Iris pigment epithelial cell (primary cell): ENCODE data around the gene CCR7.
A peak's percentile ranks its signal among the peaks of the same experiment; 100 is the strongest.

ENCODE experiments used
- DNase-seq: peaks from one replicate; pipeline ENCODE4 v3.0.0-alpha.2; 2011; ENCODE audit warnings: low read depth

The CCR7 gene, protein sequence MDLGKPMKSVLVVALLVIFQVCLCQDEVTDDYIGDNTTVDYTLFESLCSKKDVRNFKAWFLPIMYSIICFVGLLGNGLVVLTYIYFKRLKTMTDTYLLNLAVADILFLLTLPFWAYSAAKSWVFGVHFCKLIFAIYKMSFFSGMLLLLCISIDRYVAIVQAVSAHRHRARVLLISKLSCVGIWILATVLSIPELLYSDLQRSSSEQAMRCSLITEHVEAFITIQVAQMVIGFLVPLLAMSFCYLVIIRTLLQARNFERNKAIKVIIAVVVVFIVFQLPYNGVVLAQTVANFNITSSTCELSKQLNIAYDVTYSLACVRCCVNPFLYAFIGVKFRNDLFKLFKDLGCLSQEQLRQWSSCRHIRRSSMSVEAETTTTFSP

DNA sequence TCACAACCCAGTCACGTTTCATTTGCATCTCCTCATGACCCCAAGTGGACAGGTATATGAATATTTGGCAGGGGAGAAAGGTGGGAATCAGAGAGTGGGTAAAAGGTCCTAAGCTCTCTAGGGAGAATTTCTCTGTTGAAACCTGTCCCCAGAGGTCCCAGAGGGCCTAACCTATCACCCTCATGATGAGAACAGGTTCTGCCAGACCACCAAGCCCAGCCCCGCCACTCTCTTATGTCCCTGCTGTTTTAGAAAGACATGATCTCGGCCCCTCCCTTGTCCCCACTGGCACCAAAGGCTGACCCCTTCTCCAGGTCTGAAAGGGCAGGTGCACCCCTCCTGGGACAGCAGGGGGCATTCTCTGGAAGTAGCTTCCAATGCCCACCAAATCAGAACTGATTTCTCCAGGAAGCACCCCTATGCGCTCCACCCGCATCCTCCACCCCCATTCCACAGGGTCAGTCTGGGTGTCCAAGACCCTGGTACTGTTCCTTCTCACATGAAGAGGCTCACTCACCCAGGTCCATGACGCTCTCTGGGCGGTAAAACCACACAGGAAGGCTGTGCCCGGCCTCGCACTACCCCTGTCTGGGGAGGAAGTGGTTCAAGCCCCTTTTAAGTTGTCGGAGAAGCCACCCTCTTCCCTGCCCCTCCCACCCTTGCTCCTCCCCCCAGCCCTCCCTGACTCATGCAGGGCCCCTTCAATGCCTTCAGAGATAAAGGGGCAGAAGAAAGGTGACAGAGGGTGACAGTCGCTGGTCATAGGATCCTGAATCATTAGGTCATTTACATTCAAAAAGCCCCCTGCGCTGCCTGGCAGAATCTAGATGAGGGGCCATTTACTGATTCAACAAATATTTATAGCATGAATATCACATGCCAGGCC lies at the start of gene CCR7:
CCR7 (minus strand) TSS at position 590 of the 886 bp plus-strand sequence; CDS start at position 527, 63 bp downstream.
- no peak for DNase-seq

DNA sequence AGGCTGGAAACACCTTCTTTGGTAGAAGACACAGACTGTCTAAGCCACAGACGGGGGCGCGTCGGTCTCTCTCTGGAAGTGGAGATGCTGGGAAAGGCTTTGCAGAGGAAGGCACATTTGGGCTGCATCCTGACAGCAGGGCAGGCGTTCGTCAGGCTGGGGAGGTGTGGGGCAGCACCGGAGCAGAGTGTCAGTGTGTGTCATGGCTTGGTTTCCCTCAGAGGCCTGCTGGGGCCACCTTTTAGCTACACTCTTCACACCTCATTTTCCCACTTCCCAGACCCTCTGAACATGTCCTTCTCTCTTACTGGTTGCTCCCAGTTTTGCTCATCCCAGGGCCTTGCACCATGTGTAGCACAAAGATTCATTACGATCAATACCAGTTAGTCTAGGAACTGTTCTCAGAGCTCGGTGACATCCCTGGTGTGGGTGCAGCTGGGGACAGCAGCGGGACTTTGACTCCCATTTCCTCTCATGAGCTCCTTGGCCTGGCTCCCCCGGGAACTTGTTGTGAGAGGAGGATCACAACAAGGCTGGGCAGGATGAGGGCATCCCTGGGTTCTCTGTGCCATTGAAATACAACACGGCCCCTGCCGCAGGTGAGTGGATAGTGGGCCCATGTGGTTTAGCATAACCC lies 49.3 kb upstream of the CCR7 start:
- no peak for DNase-seq

DNA sequence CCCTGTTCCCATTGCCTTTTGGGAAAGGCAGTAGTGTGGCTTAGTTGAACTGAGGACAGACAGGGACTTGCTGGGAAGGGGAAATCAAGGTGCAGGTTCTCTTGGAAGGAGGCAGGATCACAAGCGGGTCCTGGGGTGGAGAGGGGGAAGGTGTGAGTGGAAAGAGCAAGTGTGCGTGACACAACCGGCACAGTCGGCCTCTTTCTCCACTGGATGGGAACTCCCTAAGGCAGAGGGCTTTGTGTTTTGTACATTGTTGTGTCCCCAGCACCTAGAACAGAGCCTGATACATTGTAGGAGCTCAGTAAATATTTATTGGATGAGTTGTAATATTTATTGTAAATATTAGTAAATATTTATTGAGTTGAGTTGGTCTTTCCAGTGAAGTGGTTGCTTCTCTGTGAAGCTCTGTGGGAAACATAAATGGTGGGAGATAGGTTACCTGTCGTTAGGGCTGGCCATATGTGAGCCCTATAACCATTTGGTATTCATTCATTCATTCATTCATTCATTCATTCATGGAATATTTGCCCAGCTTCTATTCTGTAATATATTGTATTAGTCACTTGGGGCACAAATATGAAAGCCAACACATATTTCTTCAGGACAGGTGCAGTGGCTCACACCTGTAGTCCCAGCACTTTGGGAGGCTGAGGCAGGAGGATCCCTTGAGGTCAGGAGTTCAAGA lies 48.3 kb upstream of the CCR7 start:
- DNase-seq, result no peak

DNA sequence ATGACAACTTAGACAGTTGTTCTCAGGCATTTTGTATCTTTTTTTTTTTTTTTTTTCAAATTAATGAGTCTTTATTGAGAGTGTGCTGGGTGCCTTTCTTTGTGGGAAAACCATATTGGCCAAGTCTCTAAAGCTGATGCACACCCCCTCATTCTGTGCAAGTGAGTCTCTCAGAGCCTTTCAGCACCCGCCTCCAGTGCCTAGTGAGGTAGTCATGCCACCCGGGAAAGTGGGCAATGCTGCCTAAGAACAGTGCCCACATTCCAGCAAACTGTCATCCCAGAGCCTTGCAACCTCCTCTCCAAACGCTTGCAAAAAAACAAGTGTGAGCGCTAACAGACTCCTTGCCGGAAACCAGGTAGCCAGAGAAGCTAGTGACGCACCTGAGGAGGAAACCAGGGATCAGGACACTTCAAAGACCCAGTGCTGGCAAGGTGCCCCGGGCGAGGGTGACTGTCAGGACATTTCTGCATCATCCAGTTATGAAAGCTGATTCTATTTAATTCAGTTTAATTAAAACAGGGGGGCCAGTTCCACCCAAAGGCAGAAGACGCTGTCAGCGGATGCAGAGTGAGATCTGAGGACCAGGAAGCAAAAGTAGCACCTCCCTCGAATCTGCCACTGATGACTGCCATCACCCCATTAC lies 47.5 kb upstream of the CCR7 start:
- no peak for DNase-seq

DNA sequence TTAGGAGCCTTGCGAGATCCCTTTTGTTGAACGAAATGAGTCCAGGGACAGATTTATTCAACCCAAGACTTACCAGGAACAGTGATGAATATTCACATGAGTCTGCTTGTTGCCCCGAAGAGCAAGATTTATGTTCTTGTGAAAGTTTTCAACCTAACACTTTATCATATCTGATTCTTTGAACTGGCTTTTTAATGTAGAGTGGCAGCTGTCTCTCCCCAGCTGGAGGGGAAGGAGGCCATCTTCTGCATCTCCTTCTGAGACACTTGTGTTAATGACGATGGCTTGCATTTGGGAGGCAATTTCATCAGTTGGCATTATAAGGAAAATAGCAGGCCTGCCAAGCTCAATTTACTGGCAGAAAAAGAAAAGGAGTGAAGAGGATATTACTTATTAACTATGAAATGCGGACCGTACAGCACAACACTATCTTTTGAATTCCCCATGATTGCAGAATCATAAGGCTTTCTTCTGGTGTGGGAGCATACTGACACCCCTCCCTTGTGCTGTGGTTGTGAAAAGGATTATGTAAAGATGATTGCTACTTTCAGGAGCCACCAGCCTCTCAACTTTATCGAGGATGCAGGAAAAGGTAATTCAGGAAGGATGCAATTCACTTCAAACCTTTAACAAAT lies 46.7 kb upstream of the CCR7 start:
- no peak for DNase-seq

DNA sequence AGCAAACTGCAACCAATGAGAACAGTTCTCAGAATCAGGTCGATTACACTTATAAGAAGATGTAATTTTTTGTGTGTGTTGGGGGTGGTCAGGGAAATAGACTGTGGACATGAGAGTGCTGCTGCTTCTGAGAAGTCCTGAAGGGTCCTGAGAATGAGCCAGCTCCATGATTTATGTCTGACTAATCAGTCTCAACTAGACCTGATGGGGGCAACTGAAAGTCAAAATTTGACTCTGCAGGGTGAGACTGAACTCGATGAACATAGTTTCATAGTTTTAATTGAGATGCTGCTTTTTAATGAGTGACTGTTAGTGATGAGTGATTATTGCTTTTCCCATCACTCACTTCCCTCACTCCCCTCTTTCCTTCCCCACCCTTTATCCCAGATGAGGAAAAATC lies 45.1 kb upstream of the CCR7 start:
- no peak for DNase-seq

DNA sequence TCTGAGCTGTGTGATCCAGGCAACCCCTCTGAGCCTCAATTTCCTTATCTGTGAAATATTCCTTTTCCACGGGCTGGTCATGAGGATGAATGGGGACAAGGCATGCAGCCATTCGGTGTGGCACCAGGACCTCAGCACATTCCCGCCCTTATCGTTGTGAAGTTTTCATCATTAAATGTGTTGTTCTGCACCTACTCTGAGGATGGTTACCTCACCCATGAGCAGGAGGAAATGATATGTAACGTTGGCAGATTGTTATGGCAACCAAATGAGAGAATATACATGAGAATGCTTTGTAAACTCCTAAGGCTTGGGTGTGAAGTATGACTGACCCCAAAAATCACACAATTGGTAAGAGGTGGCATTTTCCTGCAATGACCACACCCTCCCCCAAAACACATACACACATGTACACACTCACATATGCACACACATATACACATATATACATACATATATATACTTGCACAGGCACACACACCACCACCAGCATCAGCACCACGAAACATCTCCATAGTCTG lies 42.8 kb upstream of the CCR7 start:
- DNase-seq, result no peak

DNA sequence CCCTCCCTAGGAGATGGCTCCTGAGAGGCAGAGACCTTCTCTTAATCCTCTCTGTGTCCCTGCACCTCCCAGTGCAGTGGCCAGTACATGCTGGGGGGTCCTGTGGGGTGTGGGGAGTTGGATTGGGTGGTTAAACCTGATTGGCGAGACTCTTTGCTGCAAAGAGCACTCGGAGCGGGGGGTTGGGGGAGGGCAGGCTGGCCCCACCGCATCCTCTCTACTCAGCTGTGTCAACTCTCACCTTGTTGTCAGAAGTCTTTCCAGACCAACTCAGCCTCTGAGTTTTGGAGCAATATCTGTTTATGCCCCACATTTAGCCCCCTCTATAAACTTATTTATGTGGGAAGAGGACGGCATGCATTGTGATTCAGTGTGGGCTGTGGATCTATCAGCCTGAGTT lies 42.4 kb upstream of the CCR7 start:
- DNase-seq, result no peak

DNA sequence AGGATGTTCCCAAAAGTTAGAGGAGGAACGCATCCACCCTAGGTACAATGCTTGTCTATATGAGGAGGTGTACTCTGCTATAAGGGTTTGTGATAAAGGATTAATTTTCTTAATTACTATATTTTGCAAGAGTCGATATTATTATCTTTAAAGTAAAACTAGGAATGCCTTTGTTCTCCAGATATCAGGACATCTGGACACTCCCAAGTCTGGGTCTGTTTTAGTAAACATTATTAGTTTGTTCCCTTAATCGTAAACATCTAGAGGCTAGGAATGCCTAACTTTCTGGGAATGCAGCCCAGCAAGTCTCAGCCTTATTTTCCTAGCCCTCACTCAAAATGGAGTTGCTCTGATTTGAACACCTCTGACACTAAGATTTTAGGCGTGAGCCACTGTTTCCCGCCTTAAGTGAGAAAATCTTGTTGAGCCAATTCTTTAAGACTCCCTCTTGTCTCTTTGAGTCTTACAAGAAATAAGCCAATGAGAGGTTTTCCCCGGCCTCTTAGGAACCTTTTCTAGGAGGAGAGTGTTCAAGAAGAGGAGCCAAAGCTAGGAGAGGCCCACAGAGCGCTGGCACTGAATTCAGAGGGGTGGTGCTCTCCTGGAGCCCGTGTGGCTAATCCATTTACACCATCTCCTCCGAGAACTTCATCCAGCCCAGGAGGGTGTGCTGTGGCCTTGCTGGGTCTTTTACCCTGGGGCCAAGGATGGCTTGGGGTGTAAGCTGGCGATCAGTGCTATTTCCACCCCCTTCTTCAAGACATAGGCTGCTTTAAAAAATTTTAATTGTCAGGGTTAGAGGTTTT lies 41.5 kb upstream of the CCR7 start:
- no peak for DNase-seq

DNA sequence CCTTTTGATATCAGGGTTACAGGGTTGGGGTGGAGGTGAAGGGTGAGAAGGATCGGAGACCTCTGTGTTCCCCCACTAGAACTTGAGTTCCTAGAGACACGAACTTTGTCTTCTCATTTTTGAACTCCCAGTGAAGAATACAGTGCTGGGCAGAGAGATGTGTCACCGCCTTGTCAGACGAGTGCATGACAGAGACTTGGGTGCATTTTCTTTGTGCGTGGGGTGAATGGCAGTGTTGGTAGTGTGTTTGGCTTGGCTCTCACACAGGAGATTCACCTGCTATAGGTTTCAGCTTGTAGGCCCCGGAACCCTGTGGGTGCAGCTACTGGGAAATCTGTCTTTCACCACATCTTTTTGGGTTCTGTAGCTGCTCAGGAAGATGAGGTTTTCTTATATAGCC lies 40.0 kb upstream of the CCR7 start:
- DNase-seq, result no peak

DNA sequence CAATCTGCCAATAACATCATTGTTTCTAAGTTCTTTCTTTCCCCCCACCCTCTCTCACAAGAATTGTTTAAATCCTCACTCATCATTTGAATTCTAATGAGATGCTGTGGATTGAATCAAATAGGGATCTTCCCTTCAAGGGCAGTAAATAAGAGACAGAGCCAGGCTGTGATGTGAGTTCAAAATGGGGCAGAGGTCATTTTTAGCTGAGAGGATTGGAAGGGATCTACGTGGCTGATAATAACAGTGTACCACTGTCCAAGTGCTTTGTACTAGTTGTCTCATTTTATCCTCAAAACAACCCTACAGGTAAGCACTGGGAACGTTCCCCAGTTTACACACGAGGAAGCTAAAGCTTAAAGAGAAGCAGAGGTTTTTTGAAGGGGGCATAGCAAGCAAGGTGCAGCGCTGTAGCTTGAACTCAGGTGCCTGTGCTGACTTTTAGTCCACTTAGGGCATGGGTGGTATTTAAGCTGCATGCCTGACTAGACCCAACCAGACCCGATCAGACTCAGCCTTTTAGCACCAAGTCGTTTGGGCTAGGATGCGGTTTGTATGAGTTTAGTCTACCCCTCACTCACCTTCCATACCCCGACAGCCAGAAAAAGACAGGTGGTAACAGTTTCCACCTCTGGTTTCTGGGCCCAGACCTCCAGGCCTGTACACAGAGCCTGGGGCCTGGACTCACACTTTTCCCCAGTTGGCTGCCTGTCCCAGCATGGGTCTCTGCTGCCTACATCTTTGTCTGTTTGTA lies 39.2 kb upstream of the CCR7 start:
- DNase-seq, result no peak

DNA sequence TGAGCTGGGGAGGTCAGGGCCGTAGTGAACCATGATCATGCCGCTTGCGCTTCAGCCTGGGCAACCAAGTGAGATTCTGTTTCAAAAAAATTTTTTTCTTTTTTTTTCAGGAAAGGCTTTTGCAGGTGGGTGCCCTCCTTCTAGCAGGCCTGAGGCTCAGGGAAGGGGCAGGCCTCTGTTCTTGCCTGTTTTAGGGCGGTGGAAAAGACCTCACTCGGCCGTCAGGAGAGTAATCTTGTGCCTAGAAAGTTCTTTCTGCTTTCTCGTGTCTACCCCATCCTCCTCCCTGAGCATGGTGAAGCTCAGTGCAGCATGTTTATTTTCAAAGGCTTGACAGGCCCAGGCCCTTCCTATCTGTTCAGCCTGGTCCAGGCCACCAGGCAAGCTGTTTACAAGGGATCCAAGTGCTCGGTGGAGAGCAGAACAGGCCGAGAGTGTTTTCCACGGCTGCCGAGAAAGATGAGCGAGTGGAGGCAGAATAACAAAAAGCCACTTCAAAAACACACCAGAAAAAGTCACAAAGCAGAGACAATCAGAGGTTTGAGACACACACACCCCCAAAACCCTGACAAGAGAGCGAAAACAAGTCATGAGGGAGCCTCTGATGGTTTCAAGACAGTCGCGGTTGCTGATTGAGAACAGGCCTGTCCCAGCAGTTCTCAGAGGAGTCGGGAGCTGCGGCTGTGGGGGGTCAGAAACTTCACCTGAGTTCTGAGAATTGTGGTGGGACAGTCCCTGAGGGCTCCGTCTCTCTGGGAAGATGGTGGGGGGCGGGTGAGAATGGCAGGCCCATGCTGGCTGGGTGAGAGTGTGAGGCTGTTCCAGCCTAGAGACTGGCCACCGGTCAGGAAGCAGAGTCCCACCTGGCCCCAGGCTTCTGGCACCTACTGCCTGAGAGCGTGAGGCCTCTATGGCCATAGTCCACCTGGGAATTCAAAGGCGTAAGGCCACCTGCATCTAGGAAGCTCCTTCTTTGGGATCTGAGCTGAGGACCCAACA lies 37.5 kb upstream of the CCR7 start:
- DNase-seq, result no peak

DNA sequence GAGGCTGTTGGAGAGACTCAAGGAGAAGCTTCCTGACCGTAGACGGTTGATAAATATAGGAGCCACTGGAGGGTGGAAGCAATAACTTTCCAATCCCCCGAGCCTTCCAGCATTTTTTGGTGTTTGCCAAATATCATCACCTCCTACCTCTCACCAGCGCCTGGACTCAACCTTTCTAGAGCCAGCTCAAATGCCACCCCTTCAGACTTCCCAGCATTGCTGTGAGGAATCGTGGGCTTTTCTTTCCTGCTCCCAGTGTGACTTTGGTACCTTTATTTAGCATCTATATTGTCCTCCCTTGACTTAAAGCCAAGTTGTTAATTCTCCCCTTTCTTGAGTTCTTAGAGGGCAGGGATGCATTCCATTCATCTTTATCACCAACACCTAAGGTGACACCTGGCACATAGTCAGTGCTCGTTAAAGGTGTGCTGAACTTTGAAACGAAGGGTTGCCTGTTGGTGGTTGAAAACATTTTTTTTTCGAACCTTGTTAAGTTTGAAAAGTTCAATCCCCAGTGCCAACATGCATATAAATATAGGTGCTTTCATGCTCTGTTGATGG lies 35.3 kb upstream of the CCR7 start:
- no peak for DNase-seq

DNA sequence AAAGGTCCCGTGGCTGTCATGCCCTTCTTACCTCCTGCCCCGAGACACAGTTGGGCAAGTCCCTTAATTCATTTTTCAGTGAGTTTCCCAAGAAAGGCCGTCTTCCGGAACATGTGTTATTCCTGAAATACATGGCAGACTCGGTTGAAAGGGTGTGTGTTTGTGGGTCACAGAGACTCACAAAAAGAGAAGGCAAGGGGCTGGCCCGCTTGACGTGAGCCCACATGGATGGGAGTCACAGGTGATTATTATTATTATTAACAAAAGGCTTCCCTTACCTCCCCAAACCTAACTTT lies 34.1 kb upstream of the CCR7 start:
- DNase-seq, result no peak

DNA sequence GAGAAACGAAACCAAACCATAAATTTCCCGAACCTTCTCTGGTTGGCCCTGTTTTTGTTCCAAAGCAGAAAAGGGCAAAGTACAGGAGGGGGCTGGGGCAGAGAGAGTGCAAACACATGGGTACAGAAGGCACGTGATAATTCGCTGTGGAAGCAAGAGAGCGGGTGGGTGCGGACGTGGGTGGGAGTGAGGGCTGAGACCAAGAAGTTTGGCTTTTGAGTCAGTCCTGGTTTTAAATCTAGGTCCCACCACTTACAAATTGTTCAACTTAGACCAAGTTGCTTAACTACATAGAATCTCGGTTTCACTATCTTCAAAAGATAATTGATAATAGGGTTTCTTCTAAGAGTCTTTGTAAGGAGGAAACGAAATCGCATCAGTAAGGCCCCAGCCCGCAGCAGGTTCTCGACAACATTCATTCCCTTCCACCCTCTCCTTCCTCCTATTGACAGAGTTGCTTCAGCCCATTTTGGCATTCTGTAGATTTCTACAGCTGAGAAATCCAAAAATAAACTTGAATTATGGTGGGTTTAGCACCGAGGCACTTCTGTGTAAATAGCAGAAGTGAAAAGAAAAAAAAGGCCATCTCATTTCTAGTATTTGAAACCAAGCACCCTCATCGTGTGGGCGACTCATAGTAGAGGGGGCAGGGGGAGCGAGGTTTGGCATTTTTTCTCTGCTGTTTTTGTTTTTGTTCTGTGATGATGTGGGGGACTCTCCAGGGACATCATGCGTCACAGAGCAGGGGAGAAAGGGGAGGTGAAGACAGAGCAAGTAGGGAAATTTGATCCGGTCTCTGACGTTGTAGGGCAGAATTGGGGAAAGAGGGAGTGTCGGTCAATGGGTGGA lies 33.6 kb upstream of the CCR7 start:
- peak; percentile 15 for DNase-seq

DNA sequence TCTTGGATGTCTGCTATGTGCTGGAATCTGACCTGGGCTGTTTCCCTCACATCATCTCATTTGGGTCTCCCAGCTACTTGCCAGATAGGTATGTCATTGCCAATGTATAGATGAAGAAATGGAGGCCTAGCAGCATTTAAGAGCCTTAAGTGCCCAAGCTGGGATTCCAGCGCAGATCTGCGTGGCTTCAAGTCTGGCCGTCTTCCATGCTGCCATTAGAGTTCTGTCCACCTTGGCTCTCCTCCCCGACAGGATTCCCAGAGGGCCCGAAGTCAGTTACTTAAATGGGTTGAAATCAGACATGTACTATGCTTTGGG lies 33.0 kb upstream of the CCR7 start:
- no peak for DNase-seq
